Measurements from ENCODE around the gene PACRG.

The PACRG gene

DNA sequence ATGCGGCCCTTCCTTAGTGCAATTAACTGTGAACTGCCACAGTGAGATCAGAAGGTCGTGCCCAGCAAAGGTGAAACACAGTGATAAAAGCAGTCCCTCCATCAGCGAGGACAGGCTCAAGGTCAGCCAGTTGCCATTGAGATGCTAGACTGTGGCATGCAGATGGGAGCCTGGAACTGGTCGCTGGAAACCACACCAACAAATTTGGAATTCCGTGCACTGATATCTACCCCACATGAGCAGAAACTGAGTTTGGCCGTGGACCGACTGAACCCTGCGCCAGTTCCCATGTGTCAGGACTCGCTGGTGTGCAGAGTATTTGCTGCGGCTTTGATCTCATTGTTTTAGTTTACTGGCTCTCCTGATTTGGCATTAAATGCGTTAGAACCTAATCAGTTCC is 561.1 kb downstream of the PACRG start:
- no peak for DNase-seq (ENCODE audit: low read depth)

GRCh38 chr6:163289447-163289846 is 561.7 kb downstream of the PACRG start:
- DNase-seq (ENCODE audit: low read depth), result no peak

DNA sequence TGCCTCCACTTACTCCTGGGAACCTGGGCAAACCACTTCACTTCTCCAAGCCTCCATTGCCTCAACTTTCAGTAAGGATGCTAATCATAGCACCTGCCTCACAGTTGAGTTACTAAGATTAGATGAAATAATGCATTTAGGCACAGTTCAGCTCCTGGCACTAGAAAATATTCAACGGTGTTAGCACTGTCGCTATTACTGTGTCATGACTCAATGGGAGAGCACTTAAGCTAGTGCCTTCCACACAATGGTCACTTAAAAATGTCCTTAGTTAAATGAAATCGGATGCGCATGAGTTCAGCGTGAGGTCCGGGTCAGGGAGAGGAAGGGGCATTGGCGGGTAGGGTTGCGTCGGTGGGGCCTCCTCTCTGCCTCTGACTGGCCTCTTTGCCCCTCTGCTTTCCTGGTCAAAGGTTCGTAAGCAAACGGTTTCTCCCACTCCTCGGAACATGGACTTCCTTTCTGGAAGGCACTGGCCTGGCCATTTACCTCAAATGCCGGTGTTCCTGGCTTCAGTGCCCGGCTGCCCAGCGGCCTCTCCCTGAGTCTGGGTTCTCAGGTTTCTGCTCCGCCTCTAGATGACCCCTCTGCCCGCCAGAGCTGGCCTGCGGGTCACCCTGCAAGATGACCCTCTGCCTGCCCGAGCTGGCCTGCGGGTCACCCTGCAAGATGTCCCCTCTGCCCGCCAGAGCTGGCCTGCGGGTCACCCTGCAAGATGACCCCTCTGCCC is 562.9 kb downstream of the PACRG start:
- DNase-seq (ENCODE audit: low read depth), result no peak

DNA sequence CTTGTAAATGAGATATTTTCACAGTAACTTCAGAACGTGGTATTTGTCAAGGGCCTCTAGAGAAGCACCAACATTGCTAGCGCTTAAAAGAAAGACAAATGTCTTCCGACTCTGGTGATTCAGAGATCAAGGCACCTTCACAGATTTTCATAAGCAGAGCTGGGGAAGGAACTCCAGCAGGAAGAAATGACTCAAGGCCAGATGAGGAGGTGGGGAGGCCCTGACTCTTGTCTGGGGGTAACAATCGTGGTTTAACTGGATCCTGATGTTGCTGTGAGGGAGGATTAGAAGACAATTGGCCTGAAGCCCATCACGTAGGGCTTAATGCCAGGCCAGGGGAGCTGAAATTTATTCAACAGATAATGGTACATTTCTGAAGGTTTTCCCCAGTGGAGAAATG is 563.8 kb downstream of the PACRG start:
- DNase-seq (ENCODE audit: low read depth), result no peak

- DNase-seq (ENCODE audit: low read depth), result no peak
Observed at GRCh38 chr6:163293286-163293685, 565.5 kb downstream of the PACRG start.

DNA sequence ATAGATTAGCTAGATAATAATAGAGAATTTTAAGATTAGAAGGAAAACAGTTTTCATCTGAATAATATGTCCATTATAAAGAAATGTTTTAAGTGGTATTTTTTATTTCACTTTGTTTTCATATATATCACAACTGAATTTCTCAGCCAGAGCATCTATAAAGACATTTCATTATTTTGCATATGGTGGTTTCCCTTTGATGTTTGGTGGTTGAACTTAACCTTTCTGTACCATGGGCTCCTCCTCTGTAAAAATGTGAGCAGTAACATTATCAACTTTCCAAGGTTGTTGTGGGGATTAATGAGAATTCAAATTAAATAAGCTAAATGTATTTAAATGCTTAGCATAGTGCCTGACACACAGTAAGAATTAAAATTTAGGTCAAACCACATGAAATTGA is 567.0 kb downstream of the PACRG start:
- no peak for DNase-seq (ENCODE audit: low read depth)

- no peak for DNase-seq (ENCODE audit: low read depth)
Observed at GRCh38 chr6:163296835-163297519, 569.2 kb downstream of the PACRG start.

GRCh38 chr6:163298079-163298830 is 570.5 kb downstream of the PACRG start:
- DNase-seq (ENCODE audit: low read depth), result no peak

- DNase-seq (ENCODE audit: low read depth), result no peak
Observed at GRCh38 chr6:163300838-163301237, 573.1 kb downstream of the PACRG start.

DNA sequence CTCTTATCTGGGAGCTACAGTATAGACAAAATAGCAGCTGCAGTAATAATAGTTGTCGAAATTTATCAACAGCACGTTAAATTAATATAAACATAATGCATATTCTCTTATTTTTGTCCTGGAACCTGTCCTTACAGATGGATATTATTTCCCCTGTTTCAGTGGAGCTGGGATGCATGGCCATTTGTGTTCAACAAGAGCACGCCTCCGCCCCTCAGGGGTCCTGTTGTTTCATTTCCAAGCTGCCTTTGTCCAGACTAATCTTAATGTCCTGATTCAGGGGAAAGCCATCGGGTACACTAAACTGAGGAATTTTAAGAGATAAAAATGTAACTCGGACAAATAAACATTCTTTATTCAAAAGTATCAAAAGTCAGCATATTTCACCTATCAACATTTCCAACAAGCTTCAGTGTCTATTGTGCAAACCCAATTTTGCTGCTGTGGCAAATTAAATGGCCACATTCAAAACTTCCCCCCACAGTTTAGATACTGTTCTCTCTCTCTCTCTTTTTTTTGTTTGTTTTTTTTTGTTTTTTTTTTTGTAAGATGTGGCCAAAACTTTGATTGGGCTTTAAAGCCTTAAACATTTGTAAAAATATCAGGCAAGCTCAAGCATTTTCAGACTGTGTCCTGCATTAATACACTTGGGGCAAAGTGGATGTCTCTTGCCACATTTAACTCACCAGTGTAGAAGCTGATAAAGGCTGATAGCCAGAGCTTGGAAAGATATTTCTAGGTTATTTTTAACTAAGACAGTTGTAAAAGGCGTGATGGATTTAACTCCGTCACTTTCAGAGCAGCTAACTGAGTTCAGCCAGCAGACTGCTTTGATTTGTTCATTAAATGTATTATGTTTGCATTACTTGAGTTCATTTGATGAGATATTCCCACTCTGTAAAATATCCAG is 574.2 kb downstream of the PACRG start:
- no peak for DNase-seq (ENCODE audit: low read depth)

DNA sequence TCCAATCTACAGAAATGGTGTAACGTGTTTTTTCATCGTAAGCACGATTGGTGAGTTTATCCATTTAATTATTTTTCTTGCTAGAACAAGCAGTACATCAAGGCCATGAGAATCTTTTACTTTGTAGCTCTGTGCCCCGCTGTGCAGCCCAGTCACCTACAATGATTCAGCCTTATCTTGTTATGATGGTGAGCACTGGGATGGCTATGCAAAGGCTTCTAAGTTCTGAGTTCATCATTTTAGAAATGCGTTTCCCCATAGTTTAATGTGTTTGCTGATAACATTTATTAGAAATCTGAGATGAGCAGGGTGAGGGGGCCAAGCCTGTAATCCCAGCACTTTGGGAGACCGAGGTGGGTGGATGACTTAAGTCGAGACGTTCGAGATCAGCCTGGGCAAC is 575.0 kb downstream of the PACRG start:
- DNase-seq (ENCODE audit: low read depth), result no peak

DNA sequence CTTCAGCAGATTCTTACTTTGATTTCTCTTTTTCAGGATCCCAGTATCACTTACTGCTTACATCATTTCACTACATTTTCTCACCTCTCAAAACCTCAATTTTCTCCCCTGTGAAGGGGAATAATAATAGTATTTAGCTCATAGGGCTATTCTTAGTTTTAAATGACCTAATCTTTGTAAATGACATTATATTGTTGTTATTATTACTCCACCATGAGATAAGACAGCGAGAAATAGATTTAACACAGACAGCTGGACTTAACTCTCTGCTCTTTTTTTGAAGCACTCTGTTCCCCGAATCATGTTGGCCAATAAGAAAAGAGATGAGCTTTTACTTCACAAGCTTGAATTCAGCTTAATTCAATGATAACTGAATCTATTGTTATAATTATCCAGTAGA is 578.2 kb downstream of the PACRG start:
- no peak for DNase-seq (ENCODE audit: low read depth)

DNA sequence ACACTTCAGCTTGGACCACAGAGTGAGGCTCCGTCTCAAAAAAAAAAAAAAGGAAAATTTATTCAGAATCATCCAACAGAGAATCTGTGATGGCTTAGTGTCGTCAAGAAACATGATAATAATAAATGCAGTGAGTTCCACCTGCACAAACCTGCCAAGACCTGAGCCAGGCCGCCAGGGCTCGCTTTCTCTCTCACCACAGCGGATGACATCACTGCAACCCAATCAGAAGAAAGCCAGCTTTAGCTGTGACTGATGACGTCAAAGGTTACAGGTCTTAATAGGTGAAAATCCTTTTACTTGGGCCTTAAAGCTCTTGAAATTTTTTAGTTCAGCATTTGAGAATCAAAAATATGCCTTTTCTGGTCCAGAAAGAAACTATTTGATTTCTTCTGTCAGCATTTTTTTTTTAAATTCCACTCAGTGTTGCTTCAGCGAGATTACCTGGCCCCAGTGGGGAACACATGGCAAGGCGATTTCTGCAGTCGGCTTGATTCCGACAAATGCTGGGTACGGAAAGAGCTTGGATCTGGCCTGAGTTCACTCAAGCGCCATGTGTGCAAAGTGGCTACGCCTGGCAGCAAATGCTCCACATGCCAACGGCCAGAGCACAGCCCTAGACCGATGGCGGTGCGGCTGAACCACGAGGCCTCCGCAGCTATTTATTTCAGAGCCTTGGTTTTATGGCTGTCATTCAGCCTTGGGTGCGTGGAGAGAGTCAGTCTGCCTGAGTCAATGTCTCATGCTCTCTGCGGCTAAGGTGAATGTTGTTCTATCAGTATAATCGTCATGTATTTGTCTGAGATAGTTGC is 581.1 kb downstream of the PACRG start:
- DNase-seq (ENCODE audit: low read depth), result no peak

GRCh38 chr6:163309491-163310026 is 581.8 kb downstream of the PACRG start:
- DNase-seq (ENCODE audit: low read depth), result no peak

- no peak for DNase-seq (ENCODE audit: low read depth)
Observed at GRCh38 chr6:163310096-163310972, 582.6 kb downstream of the PACRG start.

DNA sequence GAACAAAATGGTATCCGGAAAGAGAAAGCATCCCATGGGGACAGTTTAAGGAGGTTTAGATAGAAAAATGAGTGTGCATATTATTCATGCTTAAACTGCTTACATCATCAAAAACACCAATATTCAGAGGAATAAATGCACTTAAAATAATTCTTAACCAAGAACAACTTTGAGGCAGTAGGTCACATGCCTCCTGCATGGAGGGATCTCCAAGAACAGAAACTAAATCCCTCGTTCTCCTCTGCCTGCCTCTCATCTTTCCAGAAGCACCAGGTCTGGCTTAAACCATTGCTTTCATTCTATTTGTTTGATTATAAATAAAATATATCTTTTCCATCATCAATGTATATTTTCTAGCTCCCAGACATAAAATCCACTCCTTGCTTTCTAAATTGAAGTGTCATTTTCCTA is 583.2 kb downstream of the PACRG start:
- DNase-seq (ENCODE audit: low read depth), result no peak

DNA sequence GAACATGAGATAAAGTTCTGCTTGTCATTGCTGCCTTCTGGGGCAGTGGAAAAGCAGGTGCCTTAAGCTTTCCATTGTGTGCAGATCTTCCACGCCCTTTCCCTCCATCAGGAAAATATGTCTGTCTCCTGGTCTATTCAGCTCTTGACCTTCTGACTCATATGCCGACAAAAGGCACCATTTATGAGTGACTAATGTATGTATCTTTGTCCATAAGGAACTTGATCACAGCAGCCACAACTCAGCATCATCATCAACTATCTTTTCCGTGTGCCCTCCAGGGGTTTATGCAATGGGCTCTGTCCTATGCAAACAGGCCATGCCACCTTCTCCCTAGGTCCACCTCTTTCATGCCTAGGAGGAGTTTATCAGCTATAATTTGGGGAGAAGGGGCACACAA is 584.1 kb downstream of the PACRG start:
- no peak for DNase-seq (ENCODE audit: low read depth)

- no peak for DNase-seq (ENCODE audit: low read depth)
Observed at GRCh38 chr6:163313566-163313965, 585.8 kb downstream of the PACRG start.

DNA sequence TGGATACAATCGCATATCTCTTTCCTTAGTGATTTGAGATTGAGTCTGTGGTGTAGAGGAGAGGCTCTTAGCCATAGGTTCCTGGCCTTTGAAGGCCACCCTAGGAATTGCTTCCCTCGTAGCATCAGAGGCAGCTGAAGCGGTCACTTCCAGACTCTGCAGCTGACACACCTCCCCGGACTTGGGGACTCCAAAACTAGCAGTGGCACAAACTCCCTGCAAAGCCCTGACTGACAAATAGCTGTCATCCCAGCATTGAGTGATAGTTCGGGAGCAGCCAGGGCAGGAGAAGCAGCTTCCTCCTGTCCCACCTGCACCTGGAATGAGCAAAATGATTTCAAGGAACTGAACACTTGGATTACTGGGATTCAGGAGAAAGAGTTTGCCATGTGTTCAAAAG is 586.2 kb downstream of the PACRG start:
- no peak for DNase-seq (ENCODE audit: low read depth)

Data from activated T-cell treated with anti-CD3 and anti-CD28 coated beads for 1 hour (primary cell).